Rectal smooth muscle tissue (tissue), 1 donor: ENCODE results near the gene HEXA.
"Not testable (repeated sequence)": the region's sequence is repeated elsewhere in the genome, so short reads cannot be mapped to it uniquely, and the experiment has no call there.

Source experiments
- H3K27ac ChIP-seq: one replicate; pipeline ENCODE4 v1.7.0; 2013; ENCODE audit warnings: low read depth, low read length, inconsistent platforms
- H3K27me3 ChIP-seq: one replicate; pipeline ENCODE4 v1.7.0; 2013; ENCODE audit warnings: low read length; ENCODE audit not compliant: control insufficient read depth, insufficient read depth
- H3K36me3 ChIP-seq: one replicate; pipeline ENCODE4 v1.7.0; 2013; ENCODE audit warnings: low read length; ENCODE audit not compliant: control insufficient read depth, insufficient read depth
- H3K4me1 ChIP-seq: one replicate; pipeline ENCODE4 v1.7.0; 2013; ENCODE audit warnings: low read length; ENCODE audit not compliant: control insufficient read depth, insufficient read depth
- H3K4me3 ChIP-seq: one replicate; pipeline ENCODE4 v1.7.0; 2013; ENCODE audit warnings: low read length
- H3K9ac ChIP-seq: one replicate; pipeline ENCODE4 v1.7.0; 2013; ENCODE audit warnings: low read length

Gene HEXA

GRCh38 chr15:72375846-72376581 is at the start of gene HEXA:
Gene HEXA (minus strand): TSS chr15:72376014. CDS start chr15:72375972, 42 bp downstream.
- H3K9ac ChIP-seq = peak within 1 kb of the TSS; percentile 99
- H3K36me3 ChIP-seq = peaks cover 2% of the 10 kb centered on the region
- peak within 1 kb of the TSS; percentile 99 for H3K4me3 ChIP-seq
- peaks cover 6% of the 10 kb centered on the region for H3K4me1 ChIP-seq
- H3K27ac ChIP-seq = peak within 1 kb of the TSS; percentile 94
- H3K27me3 ChIP-seq = no peaks in the 10 kb centered on the region

- Histone ChIP-seq H3K27ac (no peak overlapping the region), H3K36me3 (no peaks in the 10 kb centered on the region), H3K9ac (no peak overlapping the region), H3K27me3 (no peaks in the 10 kb centered on the region), H3K4me3 (no peak overlapping the region), H3K4me1 (no peaks in the 10 kb centered on the region)
Observed at GRCh38 chr15:72423256-72423655, 47.4 kb upstream of the HEXA start.

GRCh38 chr15:72421484-72421883 is 45.7 kb upstream of the HEXA start:
- Histone ChIP-seq H3K27me3 (no peaks in the 10 kb centered on the region), H3K36me3 (no peaks in the 10 kb centered on the region), H3K9ac (no peak overlapping the region), H3K4me3 (no peak overlapping the region), H3K27ac (no peak overlapping the region), H3K4me1 (no peaks in the 10 kb centered on the region)

- Histone ChIP-seq H3K36me3 (no peaks in the 10 kb centered on the region), H3K4me1 (no peaks in the 10 kb centered on the region), H3K27ac (no peak overlapping the region), H3K9ac (no peak overlapping the region), H3K27me3 (no peaks in the 10 kb centered on the region), H3K4me3 (no peak overlapping the region)
Observed at GRCh38 chr15:72420576-72420975, 44.8 kb upstream of the HEXA start.

- not testable (repeated sequence) for H3K27ac ChIP-seq, H3K27me3 ChIP-seq, H3K9ac ChIP-seq, H3K36me3 ChIP-seq, H3K4me3 ChIP-seq, H3K4me1 ChIP-seq
Observed at GRCh38 chr15:72419768-72420167, 44.0 kb upstream of the HEXA start.

- no peaks in the 10 kb centered on the region for H3K4me1 ChIP-seq
- H3K4me3 ChIP-seq = no peak overlapping the region
- no peaks in the 10 kb centered on the region for H3K36me3 ChIP-seq
- no peaks in the 10 kb centered on the region for H3K27me3 ChIP-seq
- H3K27ac ChIP-seq = no peak overlapping the region
- no peak overlapping the region for H3K9ac ChIP-seq
Observed at GRCh38 chr15:72415304-72415703, 39.5 kb upstream of the HEXA start.

- not testable (repeated sequence) for H3K4me1 ChIP-seq, H3K9ac ChIP-seq, H3K4me3 ChIP-seq, H3K27me3 ChIP-seq, H3K36me3 ChIP-seq, H3K27ac ChIP-seq
Observed at GRCh38 chr15:72413337-72413736, 37.5 kb upstream of the HEXA start.

- Histone ChIP-seq H3K4me1 (no peaks in the 10 kb centered on the region), H3K27me3 (no peaks in the 10 kb centered on the region)
Observed at GRCh38 chr15:72411544-72411943, 35.7 kb upstream of the HEXA start.

GRCh38 chr15:72411111-72411510 is 35.3 kb upstream of the HEXA start:
- Histone ChIP-seq H3K27ac (no peak overlapping the region), H3K36me3 (no peaks in the 10 kb centered on the region), H3K4me1 (no peaks in the 10 kb centered on the region), H3K4me3 (no peak overlapping the region), H3K9ac (no peak overlapping the region), H3K27me3 (no peaks in the 10 kb centered on the region)

More at GRCh38 chr15:72411544-72411943, 35.7 kb upstream of the HEXA start:
- no peak overlapping the region for H3K27ac ChIP-seq
- no peak overlapping the region for H3K9ac ChIP-seq
- no peaks in the 10 kb centered on the region for H3K36me3 ChIP-seq
- no peak overlapping the region for H3K4me3 ChIP-seq

GRCh38 chr15:72406936-72407335 is 31.1 kb upstream of the HEXA start:
- H3K27ac ChIP-seq = no peak overlapping the region
- no peaks in the 10 kb centered on the region for H3K36me3 ChIP-seq
- H3K4me3 ChIP-seq = no peak overlapping the region
- no peaks in the 10 kb centered on the region for H3K27me3 ChIP-seq
- H3K9ac ChIP-seq = no peak overlapping the region
- H3K4me1 ChIP-seq = no peaks in the 10 kb centered on the region

- no peaks in the 10 kb centered on the region for H3K27me3 ChIP-seq
- H3K27ac ChIP-seq = no peak overlapping the region
- no peak overlapping the region for H3K4me3 ChIP-seq
- H3K4me1 ChIP-seq = no peaks in the 10 kb centered on the region
- no peak overlapping the region for H3K9ac ChIP-seq
- no peaks in the 10 kb centered on the region for H3K36me3 ChIP-seq
Observed at GRCh38 chr15:72404841-72405240, 29.0 kb upstream of the HEXA start.

GRCh38 chr15:72404356-72404755 is 28.5 kb upstream of the HEXA start:
- no peak overlapping the region for H3K4me3 ChIP-seq
- no peak overlapping the region for H3K9ac ChIP-seq
- no peak overlapping the region for H3K27ac ChIP-seq
- H3K36me3 ChIP-seq = no peaks in the 10 kb centered on the region
- H3K4me1 ChIP-seq = no peaks in the 10 kb centered on the region
- H3K27me3 ChIP-seq = no peaks in the 10 kb centered on the region

GRCh38 chr15:72402726-72403125 is 26.9 kb upstream of the HEXA start:
- H3K9ac ChIP-seq = no peak overlapping the region
- H3K4me1 ChIP-seq = no peaks in the 10 kb centered on the region
- no peak overlapping the region for H3K27ac ChIP-seq
- H3K27me3 ChIP-seq = no peaks in the 10 kb centered on the region
- no peak overlapping the region for H3K4me3 ChIP-seq
- no peaks in the 10 kb centered on the region for H3K36me3 ChIP-seq
